DND-41 (cell line): ENCODE measurements around the gene DOCK3.

Experiments used
- EZH2 ChIP-seq: IDR thresholded peaks from 3 replicates; pipeline ENCODE4 v1.6.1; 2012; ENCODE audit warnings: borderline replicate concordance, low read depth, mild to moderate bottlenecking, moderate library complexity, low read length, inconsistent platforms; ENCODE audit not compliant: severe bottlenecking
- TF ChIP-seq, protein P1 (sequence below): IDR thresholded peaks from 2 replicates; pipeline ENCODE4 v1.5.1; 2012; ENCODE audit warnings: borderline replicate concordance, low read length, moderate library complexity, mild to moderate bottlenecking; ENCODE audit not compliant: poor library complexity, severe bottlenecking; ENCODE audit errors: extremely low read depth

DNA sequence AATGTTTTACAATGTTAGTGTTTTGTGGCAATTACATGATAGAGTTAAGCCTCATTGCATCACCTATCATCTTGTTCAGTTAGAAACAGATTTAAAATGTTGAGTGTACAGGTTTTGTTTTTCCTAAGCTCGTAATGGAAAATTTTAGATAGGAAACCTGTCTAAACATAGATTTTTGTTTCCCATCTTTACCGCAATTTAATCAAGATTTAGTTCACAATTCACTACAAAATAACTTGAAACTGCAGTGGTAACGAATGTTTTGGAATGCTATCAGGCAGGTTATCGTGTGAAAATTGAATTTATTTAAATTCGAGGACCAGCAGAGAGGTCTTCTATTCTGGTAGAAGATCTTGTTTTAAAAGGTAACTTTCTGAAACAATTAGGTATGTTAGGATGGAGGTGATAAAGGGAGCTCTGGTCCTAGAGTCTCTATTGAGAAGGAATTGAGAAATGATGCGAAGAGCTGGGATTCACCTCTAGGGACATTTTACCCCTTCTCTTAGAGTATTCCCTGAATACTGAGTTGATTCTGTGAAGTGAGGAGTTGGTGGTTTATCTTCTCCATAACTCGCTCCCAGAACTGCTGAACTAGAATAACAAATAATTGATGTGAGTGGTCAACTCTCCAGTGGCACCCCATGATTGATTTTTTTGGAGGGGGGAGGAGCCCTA is 1.4 kb downstream of the DOCK3 start:
- no peak for TF ChIP-seq EZH2
- TF ChIP-seq, protein P1, sequence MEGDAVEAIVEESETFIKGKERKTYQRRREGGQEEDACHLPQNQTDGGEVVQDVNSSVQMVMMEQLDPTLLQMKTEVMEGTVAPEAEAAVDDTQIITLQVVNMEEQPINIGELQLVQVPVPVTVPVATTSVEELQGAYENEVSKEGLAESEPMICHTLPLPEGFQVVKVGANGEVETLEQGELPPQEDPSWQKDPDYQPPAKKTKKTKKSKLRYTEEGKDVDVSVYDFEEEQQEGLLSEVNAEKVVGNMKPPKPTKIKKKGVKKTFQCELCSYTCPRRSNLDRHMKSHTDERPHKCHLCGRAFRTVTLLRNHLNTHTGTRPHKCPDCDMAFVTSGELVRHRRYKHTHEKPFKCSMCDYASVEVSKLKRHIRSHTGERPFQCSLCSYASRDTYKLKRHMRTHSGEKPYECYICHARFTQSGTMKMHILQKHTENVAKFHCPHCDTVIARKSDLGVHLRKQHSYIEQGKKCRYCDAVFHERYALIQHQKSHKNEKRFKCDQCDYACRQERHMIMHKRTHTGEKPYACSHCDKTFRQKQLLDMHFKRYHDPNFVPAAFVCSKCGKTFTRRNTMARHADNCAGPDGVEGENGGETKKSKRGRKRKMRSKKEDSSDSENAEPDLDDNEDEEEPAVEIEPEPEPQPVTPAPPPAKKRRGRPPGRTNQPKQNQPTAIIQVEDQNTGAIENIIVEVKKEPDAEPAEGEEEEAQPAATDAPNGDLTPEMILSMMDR = no peak
